ENCODE data around the gene GPBAR1. TPM values are rescaled to one million over a fixed set of nuclear protein-coding genes. Genes with fewer than 3 reads are reported as not detected.

Gene GPBAR1
- total RNA-seq, 4 donors from 2014 or later: 24.7 to 74.2 (median 59.1) TPM

GRCh38 chr2:218278531-218279360 is 17.9 kb downstream of the GPBAR1 start:
- DNase-seq (ENCODE audit: low spot score) (no peak), ATAC-seq (ENCODE audit: low FRiP score) (no peak)
- TF ChIP-seq, protein P1, sequence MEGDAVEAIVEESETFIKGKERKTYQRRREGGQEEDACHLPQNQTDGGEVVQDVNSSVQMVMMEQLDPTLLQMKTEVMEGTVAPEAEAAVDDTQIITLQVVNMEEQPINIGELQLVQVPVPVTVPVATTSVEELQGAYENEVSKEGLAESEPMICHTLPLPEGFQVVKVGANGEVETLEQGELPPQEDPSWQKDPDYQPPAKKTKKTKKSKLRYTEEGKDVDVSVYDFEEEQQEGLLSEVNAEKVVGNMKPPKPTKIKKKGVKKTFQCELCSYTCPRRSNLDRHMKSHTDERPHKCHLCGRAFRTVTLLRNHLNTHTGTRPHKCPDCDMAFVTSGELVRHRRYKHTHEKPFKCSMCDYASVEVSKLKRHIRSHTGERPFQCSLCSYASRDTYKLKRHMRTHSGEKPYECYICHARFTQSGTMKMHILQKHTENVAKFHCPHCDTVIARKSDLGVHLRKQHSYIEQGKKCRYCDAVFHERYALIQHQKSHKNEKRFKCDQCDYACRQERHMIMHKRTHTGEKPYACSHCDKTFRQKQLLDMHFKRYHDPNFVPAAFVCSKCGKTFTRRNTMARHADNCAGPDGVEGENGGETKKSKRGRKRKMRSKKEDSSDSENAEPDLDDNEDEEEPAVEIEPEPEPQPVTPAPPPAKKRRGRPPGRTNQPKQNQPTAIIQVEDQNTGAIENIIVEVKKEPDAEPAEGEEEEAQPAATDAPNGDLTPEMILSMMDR (IDR thresholded peaks at IDR 0.05): no peak

DNA sequence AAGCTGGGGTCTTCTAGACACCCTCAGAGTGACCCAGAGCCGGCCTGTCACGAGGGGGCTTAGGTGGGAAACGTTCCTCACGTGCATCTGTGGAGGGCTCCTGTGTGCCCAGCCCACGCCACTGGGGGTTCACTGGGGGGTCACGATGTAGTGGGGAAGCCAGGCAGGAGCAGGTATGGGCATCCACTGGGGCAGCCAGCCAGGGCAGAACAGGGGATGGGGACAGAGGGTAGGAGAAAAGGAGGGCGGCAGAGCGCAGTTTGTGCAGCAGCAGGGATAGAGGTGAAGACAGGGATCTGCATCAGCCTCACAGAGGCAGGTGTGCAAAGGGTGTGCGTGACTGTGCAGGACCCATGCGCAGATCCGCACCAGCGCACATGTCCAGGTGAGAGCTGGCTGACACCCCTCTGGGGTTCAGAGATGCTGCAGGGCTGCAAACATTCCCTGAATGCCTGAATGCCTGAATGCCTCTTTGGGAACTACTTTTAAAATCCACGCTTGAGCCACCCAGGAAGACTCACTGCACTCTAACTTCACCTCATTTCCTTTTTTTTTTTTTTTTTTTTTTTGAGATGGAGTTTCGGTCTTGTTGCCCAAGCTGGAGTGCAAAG is 19.6 kb downstream of the GPBAR1 start:
- TF ChIP-seq, protein P1 (IDR thresholded peaks at IDR 0.05): no peak
- ATAC-seq (ENCODE audit: low FRiP score) (no peak), DNase-seq (ENCODE audit: low spot score) (no peak)

- TF ChIP-seq, protein P1 (IDR thresholded peaks at IDR 0.05): no peak
- DNase-seq (ENCODE audit: low spot score): no peak
- no peak for ATAC-seq (ENCODE audit: low FRiP score)
Measured at GRCh38 chr2:218281449-218281848, 20.6 kb downstream of the GPBAR1 start.

GRCh38 chr2:218282173-218282991 is 21.6 kb downstream of the GPBAR1 start:
- DNase-seq (ENCODE audit: low spot score): no peak
- no peak for ATAC-seq (ENCODE audit: low FRiP score)
- TF ChIP-seq, protein P1 (IDR thresholded peaks at IDR 0.05): no peak

GRCh38 chr2:218284106-218284811 is 23.4 kb downstream of the GPBAR1 start:
- TF ChIP-seq, protein P1 (IDR thresholded peaks at IDR 0.05): no peak
- peak; percentile 30 for ATAC-seq (ENCODE audit: low FRiP score)
- DNase-seq (ENCODE audit: low spot score): no peak

GRCh38 chr2:218285604-218286003 is 24.8 kb downstream of the GPBAR1 start:
- DNase-seq (ENCODE audit: low spot score) (no peak), ATAC-seq (ENCODE audit: low FRiP score) (peak; percentile 32)
- TF ChIP-seq, protein P1 (IDR thresholded peaks at IDR 0.05): no peak
